ENCODE measurements around the gene S100A4. TPM values are rescaled to one million over a fixed set of nuclear protein-coding genes. Genes with fewer than 3 reads are reported as not detected.
"Not testable (repeated sequence)": the region's sequence is repeated elsewhere in the genome, so short reads cannot be mapped to it uniquely, and the experiment has no call there.

S100A4 gene
- total and polyA plus RNA-seq, 5 donors: 95.9 to 329 (median 160) TPM

- intact Hi-C loops (cut with DNase I): loop anchor here (1.0 to 5.0 kb wide), 5 partner anchors 34 to 58 kb away; partner anchors contain the start of gene S100A6 (in 1 of the 4)
- H3K4me3 ChIP-seq (ENCODE audit: low read length): no peak overlapping the region
- ATAC-seq (peak; percentile 14 to 42), DNase-seq (peak; percentile 90 to 96 (median 95))
- H3K27me3 ChIP-seq (ENCODE audit: control insufficient read depth, insufficient read depth): no peaks in the 10 kb centered on the region
- 10% methylated on average over 25 of the region's 25 CpGs for WGBS
- no peaks in the 10 kb centered on the region for H3K9me3 ChIP-seq (ENCODE audit: control insufficient read depth, low read length)
- peak overlapping the region; percentile 32 for H3K27ac ChIP-seq (ENCODE audit: low read length)
- peaks cover 22% of the 10 kb centered on the region for H3K4me1 ChIP-seq (ENCODE audit: control insufficient read depth, insufficient read depth, low read length)
Measured at GRCh38 chr1:153568367-153569099, 22.9 kb upstream of the S100A4 start.

- WGBS: 77% methylated on average over 22 of the region's 22 CpGs
- Histone ChIP-seq H3K4me3 (ENCODE audit: low read length) (no peak overlapping the region), H3K9me3 (ENCODE audit: control insufficient read depth, low read length) (no peaks in the 10 kb centered on the region), H3K4me1 (ENCODE audit: control insufficient read depth, insufficient read depth, low read length) (peaks cover 22% of the 10 kb centered on the region), H3K27ac (ENCODE audit: low read length) (peak overlapping the region; percentile 32), H3K27me3 (ENCODE audit: control insufficient read depth, insufficient read depth) (no peaks in the 10 kb centered on the region)
- intact Hi-C loops (cut with DNase I): loop anchor here (1.0 to 5.0 kb wide), 5 partner anchors 33 to 57 kb away; partner anchors contain the start of gene S100A6 (in 1 of the 4)
- ATAC-seq (no peak), DNase-seq (no peak)
Measured at GRCh38 chr1:153567621-153568366, 22.2 kb upstream of the S100A4 start.

- ATAC-seq: peak; percentile 92 to 95
- peaks cover 22% of the 10 kb centered on the region for H3K4me1 ChIP-seq (ENCODE audit: control insufficient read depth, insufficient read depth, low read length)
- no peaks in the 10 kb centered on the region for H3K27me3 ChIP-seq (ENCODE audit: control insufficient read depth, insufficient read depth)
- intact Hi-C loops (cut with DNase I): loop anchor here in 2 of 4 donors (5.0 kb wide), 2 partner anchors 34 to 54 kb away; no protein-coding TSS in a partner anchor
- no peak overlapping the region for H3K4me3 ChIP-seq (ENCODE audit: low read length)
- WGBS: 51% methylated on average over 16 of the region's 16 CpGs
- H3K9me3 ChIP-seq (ENCODE audit: control insufficient read depth, low read length): no peaks in the 10 kb centered on the region
- peak; percentile 95 to 97 (median 95) for DNase-seq
- peak overlapping the region; percentile 76 for H3K27ac ChIP-seq (ENCODE audit: low read length)
Measured at GRCh38 chr1:153566414-153567371, 21.1 kb upstream of the S100A4 start.

- Histone ChIP-seq H3K9me3 (ENCODE audit: control insufficient read depth, low read length) (no peaks in the 10 kb centered on the region), H3K27me3 (ENCODE audit: control insufficient read depth, insufficient read depth) (no peaks in the 10 kb centered on the region), H3K4me1 (ENCODE audit: control insufficient read depth, insufficient read depth, low read length) (peaks cover 22% of the 10 kb centered on the region), H3K27ac (ENCODE audit: low read length) (peak within 1 kb of the TSS; percentile 76), H3K4me3 (ENCODE audit: low read length) (no peak within 1 kb of the TSS)
- intact Hi-C loops (cut with DNase I): loop anchor here in 2 of 4 donors (5.0 kb wide), 2 partner anchors 33 to 53 kb away; no protein-coding TSS in a partner anchor
- WGBS: 55% methylated on average over 8 of the region's 8 CpGs
- DNase-seq: peak in 2 of 3 donors; percentile 66 to 67
- ATAC-seq: peak; percentile 18 to 55
Measured at GRCh38 chr1:153565529-153566374, 20.1 kb upstream of the S100A4 start, which contains the start of gene S100A2. Gene S100A2 (minus strand): TSS chr1:153565844. CDS start chr1:153563877, 1,967 bp downstream.

DNA sequence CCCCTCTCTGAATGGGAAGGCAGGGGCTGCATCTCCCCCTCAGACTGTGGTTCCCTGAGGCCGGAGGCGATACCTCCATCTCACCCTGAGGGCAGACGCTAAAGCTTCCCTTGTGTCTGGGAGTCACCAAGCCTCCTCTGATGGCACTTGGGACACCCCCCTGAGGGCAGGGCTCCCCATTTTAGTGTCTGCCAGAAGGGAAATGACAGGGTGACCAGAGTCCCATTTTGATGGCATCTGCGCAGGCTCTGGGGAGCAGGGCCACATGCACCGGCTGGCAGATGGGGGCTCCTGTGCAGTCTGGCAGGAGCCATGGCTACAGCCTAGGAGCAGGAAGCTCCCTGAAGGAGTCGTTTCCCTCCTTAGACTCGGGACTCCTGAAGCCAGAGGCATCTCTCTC, 18.4 kb upstream of the S100A4 start:
- no peak overlapping the region for H3K4me3 ChIP-seq (ENCODE audit: low read length)
- peaks cover 22% of the 10 kb centered on the region for H3K4me1 ChIP-seq (ENCODE audit: control insufficient read depth, insufficient read depth, low read length)
- 88% methylated on average over 7 of the region's 7 CpGs for WGBS
- ATAC-seq: no peak
- H3K27me3 ChIP-seq (ENCODE audit: control insufficient read depth, insufficient read depth): no peaks in the 10 kb centered on the region
- H3K27ac ChIP-seq (ENCODE audit: low read length): no peak overlapping the region
- DNase-seq: no peak
- H3K9me3 ChIP-seq (ENCODE audit: control insufficient read depth, low read length): no peaks in the 10 kb centered on the region
- intact Hi-C loops (cut with DNase I): no loop called here

DNA sequence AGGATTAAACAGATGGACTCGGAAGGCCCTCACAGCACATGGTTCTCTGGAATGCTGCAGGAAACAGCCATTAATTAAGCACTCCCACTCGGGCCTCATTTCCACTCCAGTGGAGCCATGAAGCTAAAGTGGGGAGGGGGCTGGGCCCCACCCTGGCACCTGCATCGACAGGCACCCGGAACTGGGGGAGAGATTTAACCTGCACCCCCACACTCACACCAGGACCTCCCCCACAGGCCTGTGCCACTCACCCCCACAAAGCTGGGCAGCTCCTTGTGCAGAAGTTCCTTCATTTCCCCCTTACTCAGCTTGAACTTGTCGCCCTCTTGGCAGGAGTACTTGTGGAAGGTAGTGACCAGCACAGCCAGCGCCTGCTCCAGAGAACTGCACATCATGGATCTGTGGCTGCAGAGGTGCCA, 17.9 kb upstream of the S100A4 start:
- H3K4me1 ChIP-seq (ENCODE audit: control insufficient read depth, insufficient read depth, low read length): peaks cover 22% of the 10 kb centered on the region
- H3K27me3 ChIP-seq (ENCODE audit: control insufficient read depth, insufficient read depth): no peaks in the 10 kb centered on the region
- intact Hi-C loops (cut with DNase I): no loop called here
- no peak for ATAC-seq
- DNase-seq: no peak
- H3K9me3 ChIP-seq (ENCODE audit: control insufficient read depth, low read length): no peaks in the 10 kb centered on the region
- H3K27ac ChIP-seq (ENCODE audit: low read length): no peak overlapping the region
- no peak overlapping the region for H3K4me3 ChIP-seq (ENCODE audit: low read length)
- 82% methylated on average over 6 of the region's 6 CpGs for WGBS

GRCh38 chr1:153562021-153562420, 16.4 kb upstream of the S100A4 start:
- ATAC-seq; H3K4me3 ChIP-seq (ENCODE audit: low read length); DNase-seq; H3K9me3 ChIP-seq (ENCODE audit: control insufficient read depth, low read length); H3K27ac ChIP-seq (ENCODE audit: low read length); intact Hi-C loops (cut with DNase I); H3K27me3 ChIP-seq (ENCODE audit: control insufficient read depth, insufficient read depth): not testable (repeated sequence)
- peaks cover 15% of the 10 kb centered on the region for H3K4me1 ChIP-seq (ENCODE audit: control insufficient read depth, insufficient read depth, low read length)
- WGBS: 88% methylated on average over 3 of the region's 3 CpGs

DNA sequence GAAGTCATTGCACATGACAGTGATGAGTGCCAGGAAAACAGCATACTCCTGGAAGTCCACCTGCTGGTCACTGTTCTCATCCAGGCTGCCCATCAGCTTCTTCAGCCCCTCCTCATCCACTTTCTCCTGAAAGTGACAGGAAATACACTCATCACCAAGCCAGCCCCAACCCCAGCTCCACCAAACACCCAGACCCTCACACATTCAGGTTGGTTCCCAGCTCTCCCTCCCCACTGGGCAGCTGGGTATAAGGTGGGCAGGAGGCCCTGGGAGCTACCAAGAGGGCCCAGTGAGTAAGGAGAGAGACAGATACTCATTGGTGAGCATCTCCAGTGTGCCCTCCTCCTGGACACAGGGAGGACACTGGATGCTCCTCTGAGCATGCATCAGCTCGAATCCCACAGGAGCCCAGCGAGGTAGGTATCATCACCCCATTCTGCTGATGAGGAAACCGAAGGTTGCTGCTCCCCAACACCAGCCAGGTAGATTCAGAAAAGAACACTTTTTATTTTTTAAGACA, 15.9 kb upstream of the S100A4 start:
- intact Hi-C loops (cut with DNase I): no loop called here
- no peak overlapping the region for H3K27ac ChIP-seq (ENCODE audit: low read length)
- DNase-seq: no peak

DNA sequence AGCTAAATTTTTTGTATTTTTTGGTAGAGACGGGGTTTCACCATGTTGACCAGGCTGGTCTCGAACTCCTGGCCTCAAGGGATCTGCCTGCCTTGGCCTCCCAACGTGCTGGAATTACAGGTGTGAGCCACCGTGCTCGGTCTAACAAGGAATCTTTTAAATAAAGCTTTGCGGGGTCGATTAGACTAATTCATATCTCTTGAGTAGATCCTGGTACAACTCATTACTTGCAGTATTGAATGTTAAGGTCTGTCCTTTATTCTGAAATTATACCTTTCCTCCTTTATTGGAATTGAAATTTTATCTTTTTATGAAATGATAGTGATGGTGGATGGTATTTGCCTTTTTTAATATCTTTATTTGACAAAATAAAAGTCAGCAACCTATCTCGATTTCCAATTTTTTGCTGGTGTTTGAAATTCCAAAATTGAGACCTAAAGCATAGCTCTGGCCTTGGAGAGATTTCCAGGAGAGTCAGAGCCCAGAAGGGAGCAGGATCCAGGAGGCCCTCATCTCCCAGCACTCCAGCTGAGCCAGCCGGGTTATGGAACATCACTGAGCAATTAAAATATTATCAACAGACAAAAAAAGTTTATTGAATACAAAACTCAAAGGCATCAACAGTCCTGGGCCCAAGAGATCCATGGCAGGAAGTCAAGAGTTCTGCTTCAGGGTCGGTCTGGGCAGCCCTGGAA, 15.3 kb upstream of the S100A4 start:
- H3K4me1 ChIP-seq (ENCODE audit: control insufficient read depth, insufficient read depth, low read length): peaks cover 5% of the 10 kb centered on the region
- ATAC-seq (no peak), DNase-seq (no peak)
- no peaks in the 10 kb centered on the region for H3K27me3 ChIP-seq (ENCODE audit: control insufficient read depth, insufficient read depth)
- H3K9me3 ChIP-seq (ENCODE audit: control insufficient read depth, low read length): no peaks in the 10 kb centered on the region
- intact Hi-C loops (cut with DNase I): no loop called here
- H3K4me3 ChIP-seq (ENCODE audit: low read length): no peak overlapping the region
- WGBS: 84% methylated on average over 10 of the region's 10 CpGs
- H3K27ac ChIP-seq (ENCODE audit: low read length): no peak overlapping the region

More for the DNA sequence above, 15.9 kb upstream of the S100A4 start:
- 97% methylated on average over 3 of the region's 3 CpGs for WGBS
- Histone ChIP-seq H3K4me1 (ENCODE audit: control insufficient read depth, insufficient read depth, low read length) (peaks cover 10% of the 10 kb centered on the region), H3K9me3 (ENCODE audit: control insufficient read depth, low read length) (no peaks in the 10 kb centered on the region), H3K4me3 (ENCODE audit: low read length) (no peak overlapping the region), H3K27me3 (ENCODE audit: control insufficient read depth, insufficient read depth) (no peaks in the 10 kb centered on the region)
- ATAC-seq: no peak
